Limb (tissue), 2 donors: Measurements from ENCODE around the gene ODAD2.

Source experiments
- DNase-seq, 2 donors: peaks; one replicate each; pipeline ENCODE4 v3.0.0-alpha.2; 2016; ENCODE audit errors: extremely low spot score in 2 of 2

The ODAD2 gene

DNA sequence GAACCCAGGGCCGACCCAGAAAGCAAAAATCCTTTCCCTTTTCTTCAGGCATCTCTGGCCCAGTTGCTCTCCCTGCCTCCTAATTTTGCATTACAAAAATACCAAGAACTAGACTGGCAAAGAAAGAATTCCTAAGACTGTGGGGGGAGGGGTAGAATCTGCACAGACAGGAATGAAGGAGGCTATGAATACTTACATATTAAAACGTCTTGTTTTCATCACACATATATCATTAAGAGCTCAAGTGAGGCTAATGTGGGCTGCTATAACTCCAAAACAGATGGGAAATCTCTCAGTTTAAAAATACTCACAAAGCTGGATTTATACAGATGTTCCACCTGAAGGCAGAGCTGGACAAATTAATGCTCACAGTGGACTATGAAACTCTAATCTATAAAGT is 224.0 kb downstream of the ODAD2 start:
- peak in 1 of 2 donors; percentile 8 for DNase-seq

DNA sequence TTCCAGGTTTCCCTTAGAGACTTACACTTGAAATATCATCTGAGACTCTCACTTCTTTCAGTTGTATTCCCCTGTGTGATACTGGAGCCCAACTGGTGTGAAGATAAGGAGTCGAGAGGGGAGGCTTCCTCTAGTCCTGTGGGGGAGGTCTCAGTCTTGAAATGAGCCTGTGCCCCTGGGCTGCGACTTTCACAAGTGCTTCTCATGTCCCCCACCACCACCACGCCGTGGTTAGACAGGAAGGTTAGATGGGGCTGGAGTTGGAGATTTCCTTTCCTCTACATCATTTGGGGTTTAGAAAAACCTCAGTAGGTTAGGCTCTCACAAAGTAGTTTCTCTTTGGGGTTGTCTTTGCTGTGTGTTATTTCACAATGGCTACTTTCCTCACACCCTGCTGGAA is 227.6 kb downstream of the ODAD2 start:
- DNase-seq: no peak

DNA sequence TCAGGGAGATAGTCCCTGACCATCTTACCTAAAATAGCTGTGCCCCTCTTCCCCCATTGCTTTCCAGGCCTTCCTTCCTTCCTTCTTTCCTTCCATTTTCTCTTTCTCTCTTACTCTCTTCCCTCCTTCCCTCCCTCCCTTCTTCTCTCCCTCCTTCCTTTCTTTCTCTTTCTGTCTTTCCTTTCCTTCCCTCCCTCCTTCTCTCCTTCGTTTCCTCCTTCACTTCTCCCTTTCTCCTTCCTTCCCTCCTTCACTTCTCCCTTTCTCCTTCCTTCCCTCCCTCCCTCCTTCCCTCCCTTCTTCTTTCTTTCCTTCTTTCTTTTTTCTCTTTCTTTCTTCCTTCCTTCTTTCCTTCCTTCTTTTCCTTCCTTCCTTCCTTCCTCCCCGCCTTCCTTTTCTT is 228.7 kb downstream of the ODAD2 start:
- no peak for DNase-seq
